ENCODE measurements around the gene RPS28. TPM values are rescaled to one million over a fixed set of nuclear protein-coding genes. Genes with fewer than 3 reads are reported as not detected.

Gene RPS28
- polyA plus RNA-seq, 1 donor (not counting 4 experiments of a cell fraction or from before 2014, with no cell fraction given), result 960 TPM

DNA sequence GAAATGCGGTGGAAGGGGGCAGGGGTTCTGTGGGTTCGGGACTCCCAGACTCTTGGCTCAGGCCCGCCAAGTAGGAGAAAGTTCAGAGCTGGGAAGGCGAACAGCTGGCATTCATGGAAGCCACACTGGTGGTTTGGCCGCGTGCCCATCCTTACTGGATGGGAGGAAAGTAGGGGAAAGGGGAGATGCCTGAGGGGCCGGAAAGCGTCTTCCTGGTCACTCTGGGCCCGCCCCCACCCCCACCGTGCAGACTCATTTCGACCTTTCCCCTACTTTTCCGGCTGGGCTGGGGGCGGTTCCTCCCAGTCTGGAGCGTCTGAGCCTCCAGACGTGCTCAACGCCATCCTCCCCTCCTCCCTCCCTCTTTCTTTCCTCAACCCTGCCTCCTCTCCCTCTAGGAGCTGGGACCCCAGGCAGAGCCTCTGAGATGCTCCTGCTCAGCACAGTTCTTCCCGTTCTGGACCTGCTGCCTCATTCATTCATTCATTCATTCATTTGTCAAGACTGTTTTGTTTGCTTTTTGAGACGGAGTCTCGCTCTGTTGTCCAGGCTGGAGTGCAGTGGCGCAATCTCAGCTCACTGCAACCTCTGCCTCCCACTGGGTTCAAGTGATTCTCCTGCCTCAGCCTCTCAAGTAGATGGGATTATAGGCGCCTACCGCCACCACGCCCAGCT, 46.2 kb downstream of the RPS28 start:
- dilution Hi-C loops (cut with MboI; ENCODE audit: extremely low pct_ligation_motif_present, low sequenced_read_pairs), result no loop called here
- H3K4me3 ChIP-seq (ENCODE audit: control insufficient read depth in 2 of 3, extremely low read depth in 1 of 3, insufficient read depth in 2 of 3, low read depth in 1 of 3, low read length in 3 of 3), result no peak overlapping the region
- H3K79me2 ChIP-seq (ENCODE audit: control insufficient read depth, insufficient read depth, low read length), result no peaks in the 10 kb centered on the region
- peaks cover 31% of the 10 kb centered on the region for H3K4me1 ChIP-seq (ENCODE audit: control insufficient read depth, extremely low read depth, insufficient read depth, low read length)
- no peak overlapping the region for H3K27ac ChIP-seq (ENCODE audit: control insufficient read depth, insufficient read depth, low read length)
- no peaks in the 10 kb centered on the region for H3K9me1 ChIP-seq (ENCODE audit: control insufficient read depth, extremely low read depth, insufficient read depth, low read length)
- peaks cover 9 to 19% of the 10 kb centered on the region in 2 experiments for H3K36me3 ChIP-seq (ENCODE audit: control insufficient read depth in 2 of 2, extremely low read depth in 1 of 2, insufficient read depth in 2 of 2, low read length in 2 of 2)
- no peak overlapping the region for H2AFZ ChIP-seq (ENCODE audit: control insufficient read depth, low read length)
- no peaks in the 10 kb centered on the region for H3K27me3 ChIP-seq (ENCODE audit: control insufficient read depth, extremely low read depth, insufficient read depth, low read length)
- H3K9me3 ChIP-seq (ENCODE audit: control insufficient read depth, low read depth, low read length), result no peaks in the 10 kb centered on the region
- FAIRE-seq (peak; percentile 85), DNase-seq (ENCODE audit: low read depth, low spot score) (no peak)
- no peak overlapping the region for H3K9ac ChIP-seq (ENCODE audit: control insufficient read depth, extremely low read depth, insufficient read depth, low read length)
- H3K4me2 ChIP-seq (ENCODE audit: control insufficient read depth, extremely low read depth, insufficient read depth, low read depth, low read length), result peak overlapping the region; percentile 61
- H4K20me1 ChIP-seq (ENCODE audit: control insufficient read depth, extremely low read depth, insufficient read depth, low read length), result peaks cover 5% of the 10 kb centered on the region
- TF ChIP-seq EZH2 (IDR thresholded peaks at IDR 0.05; ENCODE audit: low read length), result no peak
- TF ChIP-seq, protein P1, sequence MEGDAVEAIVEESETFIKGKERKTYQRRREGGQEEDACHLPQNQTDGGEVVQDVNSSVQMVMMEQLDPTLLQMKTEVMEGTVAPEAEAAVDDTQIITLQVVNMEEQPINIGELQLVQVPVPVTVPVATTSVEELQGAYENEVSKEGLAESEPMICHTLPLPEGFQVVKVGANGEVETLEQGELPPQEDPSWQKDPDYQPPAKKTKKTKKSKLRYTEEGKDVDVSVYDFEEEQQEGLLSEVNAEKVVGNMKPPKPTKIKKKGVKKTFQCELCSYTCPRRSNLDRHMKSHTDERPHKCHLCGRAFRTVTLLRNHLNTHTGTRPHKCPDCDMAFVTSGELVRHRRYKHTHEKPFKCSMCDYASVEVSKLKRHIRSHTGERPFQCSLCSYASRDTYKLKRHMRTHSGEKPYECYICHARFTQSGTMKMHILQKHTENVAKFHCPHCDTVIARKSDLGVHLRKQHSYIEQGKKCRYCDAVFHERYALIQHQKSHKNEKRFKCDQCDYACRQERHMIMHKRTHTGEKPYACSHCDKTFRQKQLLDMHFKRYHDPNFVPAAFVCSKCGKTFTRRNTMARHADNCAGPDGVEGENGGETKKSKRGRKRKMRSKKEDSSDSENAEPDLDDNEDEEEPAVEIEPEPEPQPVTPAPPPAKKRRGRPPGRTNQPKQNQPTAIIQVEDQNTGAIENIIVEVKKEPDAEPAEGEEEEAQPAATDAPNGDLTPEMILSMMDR (optimal IDR thresholded peaks at IDR 0.05 in 1 of 3, IDR thresholded peaks at IDR 0.05 in 1 of 3, conservative IDR thresholded peaks at IDR 0.05 in 1 of 3; ENCODE audit: extremely low read depth in 1 of 3, insufficient read depth in 2 of 3, low read length in 3 of 3), result no peak

DNA sequence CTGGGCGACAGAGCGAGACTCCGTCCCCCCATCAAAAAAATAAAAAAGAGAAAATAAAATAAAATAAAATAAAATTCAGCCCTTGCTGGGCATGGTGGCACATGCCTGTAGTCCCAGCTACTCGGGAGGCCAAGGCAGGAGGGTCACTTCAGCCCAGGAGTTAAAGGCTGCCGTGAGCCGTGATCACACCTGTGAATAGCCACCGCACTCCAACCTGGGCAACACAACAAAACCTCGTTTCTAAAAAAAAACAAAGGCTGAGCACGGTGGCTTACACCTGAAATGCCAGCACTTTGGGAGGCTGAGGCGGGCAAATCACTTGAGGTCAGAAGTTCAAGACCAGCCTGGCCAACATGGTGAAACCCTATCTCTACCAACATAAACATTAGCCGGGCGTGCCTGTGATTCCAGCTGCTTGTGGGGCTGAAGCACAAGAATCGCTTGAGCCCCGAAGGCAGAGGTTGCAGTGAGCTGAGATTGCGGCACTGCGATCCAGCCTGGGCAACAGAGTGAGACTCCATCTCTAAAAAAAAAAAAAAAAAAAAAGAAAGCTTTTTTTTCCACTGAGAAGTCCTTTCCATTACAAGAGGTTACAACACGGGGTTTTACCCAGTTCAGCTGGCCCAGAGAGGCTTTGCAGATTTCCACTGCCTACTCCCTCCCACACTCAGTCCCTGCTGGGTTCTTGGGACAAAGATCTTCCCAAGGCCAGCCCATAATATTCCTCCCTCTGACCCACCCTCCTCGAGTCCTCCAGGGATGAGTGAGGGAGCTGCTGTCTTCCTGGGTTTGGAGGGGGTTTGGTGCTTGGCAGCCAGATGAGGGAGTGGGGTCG, 49.1 kb downstream of the RPS28 start:
- Histone ChIP-seq H3K9me3 (ENCODE audit: control insufficient read depth, low read depth, low read length) (no peaks in the 10 kb centered on the region), H3K9me1 (ENCODE audit: control insufficient read depth, extremely low read depth, insufficient read depth, low read length) (no peaks in the 10 kb centered on the region), H2AFZ (ENCODE audit: control insufficient read depth, low read length) (no peak overlapping the region), H4K20me1 (ENCODE audit: control insufficient read depth, extremely low read depth, insufficient read depth, low read length) (peaks cover 5% of the 10 kb centered on the region), H3K4me3 (ENCODE audit: control insufficient read depth in 2 of 3, extremely low read depth in 1 of 3, insufficient read depth in 2 of 3, low read depth in 1 of 3, low read length in 3 of 3) (no peak overlapping the region), H3K27ac (ENCODE audit: control insufficient read depth, insufficient read depth, low read length) (no peak overlapping the region), H3K4me2 (ENCODE audit: control insufficient read depth, extremely low read depth, insufficient read depth, low read depth, low read length) (no peak overlapping the region), H3K79me2 (ENCODE audit: control insufficient read depth, insufficient read depth, low read length) (no peaks in the 10 kb centered on the region), H3K27me3 (ENCODE audit: control insufficient read depth, extremely low read depth, insufficient read depth, low read length) (no peaks in the 10 kb centered on the region), H3K4me1 (ENCODE audit: control insufficient read depth, extremely low read depth, insufficient read depth, low read length) (peaks cover 16% of the 10 kb centered on the region), H3K9ac (ENCODE audit: control insufficient read depth, extremely low read depth, insufficient read depth, low read length) (no peak overlapping the region), H3K36me3 (ENCODE audit: control insufficient read depth in 2 of 2, extremely low read depth in 1 of 2, insufficient read depth in 2 of 2, low read length in 2 of 2) (peaks cover 17 to 21% of the 10 kb centered on the region in 2 experiments)
- no peak for DNase-seq (ENCODE audit: low read depth, low spot score)
- FAIRE-seq, result no peak
- dilution Hi-C loops (cut with MboI; ENCODE audit: extremely low pct_ligation_motif_present, low sequenced_read_pairs), result no loop called here
- TF ChIP-seq EZH2 (IDR thresholded peaks at IDR 0.05; ENCODE audit: low read length), result no peak
- TF ChIP-seq, protein P1 (optimal IDR thresholded peaks at IDR 0.05 in 1 of 3, IDR thresholded peaks at IDR 0.05 in 1 of 3, conservative IDR thresholded peaks at IDR 0.05 in 1 of 3; ENCODE audit: extremely low read depth in 1 of 3, insufficient read depth in 2 of 3, low read length in 3 of 3), result no peak
